OCI-M2 (cell line): ENCODE measurements around the gene PPP1CB.
"Not testable (repeated sequence)": the region's sequence is repeated elsewhere in the genome, so short reads cannot be mapped to it uniquely, and the experiment has no call there.

ENCODE experiments used
- DNase-seq: peaks from one replicate; lab custom pipeline; 2025; ENCODE audit not compliant: unreplicated experiment; lab: John Stamatoyannopoulos, UW

PPP1CB gene

DNA sequence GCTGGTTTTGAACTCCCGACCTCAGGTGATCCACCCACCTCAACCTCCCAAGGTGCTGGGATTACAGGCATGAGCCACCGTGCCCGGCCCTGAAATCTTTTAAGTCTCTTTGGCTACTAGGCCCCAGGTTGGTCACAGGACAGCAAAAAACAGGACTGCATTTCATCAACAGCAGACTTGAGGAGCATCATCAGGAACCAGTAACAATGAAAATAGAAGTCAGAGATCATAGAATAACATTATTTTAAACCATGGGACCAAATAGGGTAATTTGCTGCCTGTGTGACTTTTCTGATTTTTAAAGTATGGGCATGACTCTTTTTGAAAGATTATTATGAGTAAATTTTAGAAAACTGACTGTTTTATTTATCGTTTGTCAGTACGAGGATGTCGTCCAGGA is 24.8 kb downstream of the PPP1CB start:
- DNase-seq = no peak

DNA sequence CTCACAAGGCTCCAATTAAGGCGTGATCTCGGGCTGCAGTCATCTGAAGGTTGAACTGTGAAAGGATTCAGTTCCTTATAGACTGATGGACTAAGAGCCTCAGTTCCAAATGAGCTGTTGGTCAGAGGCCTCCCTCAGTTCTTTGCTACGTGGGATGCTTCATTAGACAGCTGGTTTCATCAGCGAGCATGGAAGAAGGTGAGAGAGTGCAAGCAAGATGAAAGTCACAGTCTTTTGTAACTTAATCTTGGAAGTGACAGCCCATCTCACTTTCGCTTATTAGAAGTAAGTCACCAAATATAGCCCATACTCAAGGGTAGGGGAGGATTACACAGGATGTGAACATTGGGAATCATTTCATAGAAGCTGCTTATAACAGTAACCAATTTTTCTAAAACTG is 26.8 kb downstream of the PPP1CB start:
- no peak for DNase-seq

DNA sequence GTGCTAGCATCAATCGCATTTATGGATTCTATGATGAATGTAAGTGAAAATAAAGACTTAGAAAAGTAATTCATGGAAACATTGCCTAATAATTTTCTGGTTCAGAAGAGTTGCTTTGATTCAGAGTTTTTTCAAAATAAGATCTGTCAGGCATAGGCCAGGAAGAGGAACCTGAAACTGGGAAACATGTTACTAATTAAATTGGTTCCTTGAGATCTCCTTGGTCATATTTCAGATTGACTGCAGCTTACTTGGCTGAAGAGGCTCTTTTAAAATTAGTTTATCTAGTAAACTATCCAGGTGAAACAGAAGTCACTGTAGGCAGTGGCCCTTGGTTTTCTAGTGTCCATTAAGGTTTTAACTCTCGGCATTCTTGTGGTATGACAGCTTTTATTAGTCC is 27.4 kb downstream of the PPP1CB start:
- DNase-seq = no peak

DNA sequence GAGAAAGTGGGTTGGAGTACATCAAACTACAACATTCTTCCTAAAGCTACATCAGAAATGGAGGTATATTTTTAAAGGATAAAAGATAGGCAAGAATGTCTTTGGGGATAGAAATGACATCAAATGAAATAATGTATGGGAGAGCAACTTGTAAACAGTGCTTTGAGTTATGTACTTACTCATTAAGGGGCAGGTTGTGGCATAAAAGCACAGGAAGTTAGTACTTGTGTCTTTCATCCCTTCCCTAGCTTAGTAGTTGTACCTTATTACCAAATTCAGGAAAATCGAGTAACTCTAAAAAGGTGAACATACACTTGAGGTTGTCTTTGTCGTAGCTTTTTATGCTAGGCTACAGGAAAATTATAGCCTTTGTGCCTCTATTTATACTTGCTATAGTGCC is 28.9 kb downstream of the PPP1CB start:
- no peak for DNase-seq

- no peak for DNase-seq
Measured at GRCh38 chr2:28782423-28782822, 30.8 kb downstream of the PPP1CB start.

- not testable (repeated sequence) for DNase-seq
Measured at GRCh38 chr2:28784570-28784969, 32.9 kb downstream of the PPP1CB start.

- DNase-seq = no peak
Measured at GRCh38 chr2:28796620-28797019, 45.0 kb downstream of the PPP1CB start.

DNA sequence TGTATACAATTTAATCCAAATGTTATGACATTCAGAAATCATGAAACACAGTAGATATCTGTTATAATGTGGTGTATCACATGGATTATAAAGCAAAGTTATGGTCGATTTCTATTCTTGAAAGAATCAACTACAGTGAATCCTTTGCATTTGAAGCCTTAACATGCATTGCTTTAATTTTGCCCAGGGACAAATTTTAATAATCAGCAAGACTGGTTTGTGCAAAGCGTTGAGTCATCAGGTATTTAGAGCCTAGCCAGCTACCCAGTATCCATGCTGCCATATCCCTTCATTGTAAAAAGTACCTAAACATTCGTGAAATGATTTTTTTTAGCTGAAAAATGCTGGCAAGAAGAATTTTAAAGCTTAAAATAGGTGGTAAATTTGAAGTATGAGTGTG is 50.1 kb downstream of the PPP1CB start:
- no peak for DNase-seq

DNA sequence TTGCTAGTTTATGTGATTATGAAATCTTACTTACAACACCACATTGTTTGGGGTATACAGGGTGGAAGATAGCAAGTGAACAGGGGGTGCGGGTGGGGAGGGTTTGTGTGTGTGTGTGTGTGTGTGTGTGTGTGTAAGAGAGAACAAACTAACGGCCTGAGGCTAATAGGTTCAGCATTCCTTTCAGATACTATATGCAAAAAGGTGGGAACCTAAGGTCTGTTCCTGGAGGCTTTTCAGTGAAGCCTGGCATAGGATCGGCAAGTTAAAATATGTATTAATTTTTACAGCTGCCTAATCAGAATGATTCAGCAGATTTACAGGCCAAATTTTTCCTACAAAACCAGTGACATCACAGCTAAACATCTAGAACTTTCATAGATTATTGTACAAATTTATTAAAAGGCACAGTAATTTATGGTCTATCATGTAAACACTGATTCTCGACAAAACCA is 51.4 kb downstream of the PPP1CB start:
- DNase-seq = no peak

- no peak for DNase-seq
Measured at GRCh38 chr2:28809927-28810326, 58.3 kb downstream of the PPP1CB start.

DNA sequence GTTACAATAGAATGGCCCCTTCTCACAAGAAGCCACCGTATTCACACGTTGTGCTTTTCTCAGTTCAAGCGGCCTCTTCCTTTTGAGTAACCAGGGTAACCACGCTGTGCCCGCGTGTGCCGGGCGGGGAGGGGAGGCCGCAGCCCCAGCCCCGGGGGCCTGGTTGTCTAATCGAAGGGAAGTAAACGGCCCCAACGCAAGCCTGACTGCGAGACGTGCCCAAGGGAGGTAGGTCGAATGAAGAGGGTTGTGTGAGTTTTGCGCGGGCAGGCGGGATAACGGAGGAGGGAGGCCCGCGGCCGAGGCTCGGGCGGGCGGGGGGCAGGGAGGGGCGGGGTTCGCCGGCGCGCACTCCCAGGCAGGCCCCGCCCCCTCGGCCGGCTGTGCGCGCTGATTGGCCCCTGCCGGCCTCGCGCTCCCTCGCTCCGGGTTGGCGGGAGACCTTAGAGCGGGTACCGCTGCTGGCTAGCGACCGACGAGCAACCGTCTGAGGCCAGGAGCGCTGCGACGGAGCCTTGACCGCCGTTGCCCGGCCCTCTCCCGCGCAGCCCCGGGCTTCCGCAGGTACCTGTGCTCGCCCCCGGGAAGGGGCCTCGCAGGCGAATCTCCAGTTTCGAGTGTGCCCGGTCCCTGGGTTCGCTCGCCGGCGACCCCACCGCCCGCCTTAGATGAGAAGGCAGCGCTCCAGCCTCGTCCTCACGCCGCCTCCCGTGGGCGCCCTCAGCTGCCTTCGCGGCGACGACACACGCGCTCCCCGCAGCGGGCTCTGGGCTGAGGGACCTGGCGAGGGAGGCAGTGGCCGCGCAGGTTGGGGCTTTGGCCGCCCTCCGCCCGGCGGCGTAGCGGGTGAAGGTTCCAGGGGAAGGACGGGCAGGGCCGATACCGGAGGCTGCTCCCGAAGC is 59.0 kb downstream of the PPP1CB start, which contains the start of gene SPDYA:
Gene SPDYA (plus strand): TSS at position 451 of the 902 bp plus-strand sequence. CDS start 5,181 bp downstream, outside the sequence.
- no peak for DNase-seq

DNA sequence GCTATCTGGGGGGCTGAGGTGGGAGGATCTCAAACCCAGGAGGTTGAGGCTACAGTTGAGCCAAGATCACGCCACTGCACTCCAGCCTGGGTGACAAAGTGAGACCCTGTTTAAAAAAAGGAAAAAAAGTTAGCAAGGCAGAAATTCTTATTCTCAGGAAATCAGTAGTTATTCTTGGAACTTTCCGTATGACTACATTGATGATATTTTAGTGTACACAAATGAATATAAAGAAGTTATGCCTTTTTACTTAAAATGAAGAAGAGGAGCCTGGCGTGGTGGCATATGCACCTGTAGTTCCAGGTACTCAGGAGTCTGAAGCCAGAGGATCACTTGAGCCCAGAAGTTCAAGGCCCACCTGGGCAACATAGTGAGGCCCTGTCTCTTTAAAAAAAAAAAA is 66.4 kb downstream of the PPP1CB start:
- DNase-seq = no peak

DNA sequence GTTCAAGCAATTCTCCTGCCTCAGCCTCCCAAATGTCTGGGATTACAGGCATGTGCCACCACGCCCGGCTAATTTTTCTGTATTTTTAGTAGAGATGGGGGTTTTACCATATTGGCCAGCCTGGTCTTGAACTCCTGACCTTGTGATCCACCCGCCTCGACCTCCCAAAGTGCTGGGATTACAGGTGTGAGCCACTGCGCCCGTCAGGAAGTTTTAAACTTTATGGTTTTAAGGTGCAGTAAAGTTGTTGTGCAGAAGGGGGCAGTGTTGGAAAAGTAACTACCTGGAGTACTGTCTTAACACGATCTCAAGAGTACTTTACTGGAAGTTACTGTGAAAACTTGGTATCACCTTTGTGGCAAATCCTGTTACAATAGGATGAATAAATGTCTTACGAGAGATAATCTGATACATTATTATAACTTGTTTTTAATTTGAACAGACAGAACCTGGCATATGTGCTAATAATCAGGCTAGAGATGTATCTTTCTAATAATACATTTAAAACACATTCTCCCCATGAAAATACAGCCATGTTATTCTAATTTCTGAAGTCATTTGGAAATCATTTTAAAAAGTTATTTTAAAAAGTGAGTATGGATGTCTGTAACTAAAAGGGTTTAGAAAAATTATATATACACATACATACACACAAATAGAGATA is 69.8 kb downstream of the PPP1CB start:
- DNase-seq = no peak

- DNase-seq = no peak
Measured at GRCh38 chr2:28822036-28822435, 70.4 kb downstream of the PPP1CB start.

DNA sequence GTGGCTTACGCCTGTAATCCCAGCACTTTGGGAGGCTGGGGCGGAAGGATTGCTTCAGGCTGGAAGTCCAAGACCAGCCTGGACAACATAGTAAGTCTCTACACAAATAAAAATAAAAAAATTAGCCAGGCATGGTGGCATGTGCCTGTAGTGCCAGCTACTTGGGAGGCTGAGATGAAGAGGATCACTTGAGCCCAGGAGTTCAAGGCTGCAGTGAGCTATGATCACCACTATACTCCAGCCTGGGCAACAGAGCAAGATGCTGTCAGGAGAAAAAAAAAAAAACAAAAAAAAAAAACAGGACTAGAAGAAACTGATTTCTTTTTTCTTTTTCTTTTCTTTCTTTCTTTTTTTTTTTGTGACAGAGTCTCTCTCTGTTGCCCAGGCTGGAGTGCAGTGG is 72.6 kb downstream of the PPP1CB start:
- no peak for DNase-seq

- DNase-seq = no peak
Measured at GRCh38 chr2:28824870-28825269, 73.2 kb downstream of the PPP1CB start.

DNA sequence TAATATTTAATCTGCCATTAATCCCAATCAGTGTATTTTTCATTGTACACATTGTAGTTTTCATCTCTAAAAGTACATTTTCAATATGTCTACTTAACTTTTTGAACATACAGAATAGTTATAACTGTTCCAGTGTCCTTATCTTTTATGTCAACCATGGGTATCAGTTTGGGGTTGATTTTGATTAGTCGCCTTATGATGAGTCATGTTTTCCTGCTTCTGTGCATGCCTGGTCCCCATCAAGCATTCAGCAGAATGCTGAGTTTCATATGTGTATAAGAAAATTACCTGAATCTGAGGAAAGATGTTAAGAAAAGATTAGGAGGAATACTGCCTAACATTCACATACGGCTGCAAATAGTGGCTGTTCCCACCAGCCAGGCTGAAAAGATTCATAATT is 76.8 kb downstream of the PPP1CB start:
- no peak for DNase-seq

GRCh38 chr2:28833740-28834470 is 82.3 kb downstream of the PPP1CB start:
- DNase-seq = no peak

DNA sequence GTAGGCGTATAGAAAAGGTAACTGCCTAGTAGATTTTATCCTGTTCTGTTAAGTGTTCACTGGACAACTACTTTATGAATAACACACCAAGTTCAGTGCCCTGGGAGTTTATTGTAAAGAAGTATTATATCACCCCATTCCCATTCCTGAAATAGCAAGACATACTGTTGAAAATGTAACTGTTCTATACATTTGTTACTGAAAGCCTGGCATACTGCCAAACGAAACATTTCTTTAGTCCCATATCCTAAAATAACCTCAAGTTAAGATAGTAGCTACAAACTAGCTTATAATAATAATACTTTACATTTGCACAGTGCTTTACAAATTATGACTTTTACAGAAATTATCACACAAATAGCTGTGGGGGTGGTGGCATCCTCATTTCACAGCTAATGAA is 84.2 kb downstream of the PPP1CB start:
- no peak for DNase-seq

- DNase-seq = no peak
Measured at GRCh38 chr2:28838971-28839370, 87.3 kb downstream of the PPP1CB start.

DNA sequence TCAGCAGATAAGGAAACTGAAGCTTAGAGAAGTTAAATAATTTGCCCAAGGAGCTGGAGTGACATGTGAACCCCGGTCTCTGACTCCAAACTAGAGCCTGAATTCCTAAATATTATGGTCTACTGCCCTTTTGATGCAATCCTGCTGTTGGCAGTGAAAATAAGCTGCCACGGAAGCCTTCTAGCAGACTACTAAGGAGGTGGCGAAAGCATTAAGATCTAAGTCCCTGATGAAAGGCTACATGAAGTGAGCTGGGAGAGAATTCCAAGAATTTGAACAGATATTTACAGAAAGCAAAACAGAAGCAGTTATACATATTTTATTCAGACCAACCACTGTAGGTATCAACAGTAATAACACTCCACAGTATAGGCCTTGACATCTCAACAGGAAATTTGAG is 90.4 kb downstream of the PPP1CB start:
- no peak for DNase-seq
